ENCODE data around the gene CRTAP.
"Not testable (repeated sequence)": the region's sequence is repeated elsewhere in the genome, so short reads cannot be mapped to it uniquely, and the experiment has no call there.

Gene CRTAP

GRCh38 chr3:33131331-33132018, 17.7 kb downstream of the CRTAP start:
- TF ChIP-seq, protein P1, sequence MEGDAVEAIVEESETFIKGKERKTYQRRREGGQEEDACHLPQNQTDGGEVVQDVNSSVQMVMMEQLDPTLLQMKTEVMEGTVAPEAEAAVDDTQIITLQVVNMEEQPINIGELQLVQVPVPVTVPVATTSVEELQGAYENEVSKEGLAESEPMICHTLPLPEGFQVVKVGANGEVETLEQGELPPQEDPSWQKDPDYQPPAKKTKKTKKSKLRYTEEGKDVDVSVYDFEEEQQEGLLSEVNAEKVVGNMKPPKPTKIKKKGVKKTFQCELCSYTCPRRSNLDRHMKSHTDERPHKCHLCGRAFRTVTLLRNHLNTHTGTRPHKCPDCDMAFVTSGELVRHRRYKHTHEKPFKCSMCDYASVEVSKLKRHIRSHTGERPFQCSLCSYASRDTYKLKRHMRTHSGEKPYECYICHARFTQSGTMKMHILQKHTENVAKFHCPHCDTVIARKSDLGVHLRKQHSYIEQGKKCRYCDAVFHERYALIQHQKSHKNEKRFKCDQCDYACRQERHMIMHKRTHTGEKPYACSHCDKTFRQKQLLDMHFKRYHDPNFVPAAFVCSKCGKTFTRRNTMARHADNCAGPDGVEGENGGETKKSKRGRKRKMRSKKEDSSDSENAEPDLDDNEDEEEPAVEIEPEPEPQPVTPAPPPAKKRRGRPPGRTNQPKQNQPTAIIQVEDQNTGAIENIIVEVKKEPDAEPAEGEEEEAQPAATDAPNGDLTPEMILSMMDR (IDR thresholded peaks at IDR 0.05; ENCODE audit: borderline replicate concordance, control extremely low read depth, extremely low read depth, insufficient read depth, missing control alignments): peak; percentile 52
- DNase-seq (ENCODE audit: low spot score): peak; percentile 79
- in situ Hi-C loops (cut with MboI; ENCODE audit: low sequenced_read_pairs, unreplicated experiment): loop anchor here (5.0 kb wide), 1 partner anchor 241 kb away; no protein-coding TSS in a partner anchor

DNA sequence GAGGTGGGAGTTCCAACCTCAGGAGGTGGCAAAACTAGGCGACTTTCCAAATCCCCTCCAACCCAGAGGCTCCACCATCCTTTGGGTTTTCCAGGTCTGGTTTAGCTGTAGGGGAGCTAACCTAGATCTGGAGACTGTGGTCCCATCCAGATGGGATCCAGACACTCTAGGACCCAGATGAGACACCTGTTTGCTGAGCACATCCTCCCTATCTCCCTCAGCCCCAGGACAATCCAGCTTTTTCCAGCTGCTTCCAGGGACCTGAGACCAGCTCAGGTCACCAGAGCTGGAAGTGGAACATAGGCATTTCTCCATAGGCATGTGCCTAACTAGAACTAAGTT, 18.2 kb downstream of the CRTAP start:
- no peak for DNase-seq (ENCODE audit: low spot score)
- in situ Hi-C loops (cut with MboI; ENCODE audit: low sequenced_read_pairs, unreplicated experiment): loop anchor here (5.0 kb wide), 1 partner anchor 240 kb away; no protein-coding TSS in a partner anchor
- TF ChIP-seq, protein P1 (IDR thresholded peaks at IDR 0.05; ENCODE audit: borderline replicate concordance, control extremely low read depth, extremely low read depth, insufficient read depth, missing control alignments): no peak

GRCh38 chr3:33134026-33134625, 20.3 kb downstream of the CRTAP start:
- TF ChIP-seq, protein P1 (IDR thresholded peaks at IDR 0.05; ENCODE audit: borderline replicate concordance, control extremely low read depth, extremely low read depth, insufficient read depth, missing control alignments): no peak
- peak; percentile 38 for DNase-seq (ENCODE audit: low spot score)
- in situ Hi-C loops (cut with MboI; ENCODE audit: low sequenced_read_pairs, unreplicated experiment): loop anchor here (5.0 kb wide), 1 partner anchor 238 kb away; no protein-coding TSS in a partner anchor

- DNase-seq (ENCODE audit: low spot score): no peak
- in situ Hi-C loops (cut with MboI; ENCODE audit: low sequenced_read_pairs, unreplicated experiment): no loop called here
- TF ChIP-seq, protein P1 (IDR thresholded peaks at IDR 0.05; ENCODE audit: borderline replicate concordance, control extremely low read depth, extremely low read depth, insufficient read depth, missing control alignments): no peak
Measured at GRCh38 chr3:33137691-33138090, 23.9 kb downstream of the CRTAP start.

GRCh38 chr3:33139006-33139623, 25.3 kb downstream of the CRTAP start:
- DNase-seq (ENCODE audit: low spot score); in situ Hi-C loops (cut with MboI; ENCODE audit: low sequenced_read_pairs, unreplicated experiment): not testable (repeated sequence)

- TF ChIP-seq, protein P1 (IDR thresholded peaks at IDR 0.05; ENCODE audit: borderline replicate concordance, control extremely low read depth, extremely low read depth, insufficient read depth, missing control alignments): no peak
- in situ Hi-C loops (cut with MboI; ENCODE audit: low sequenced_read_pairs, unreplicated experiment): no loop called here
- DNase-seq (ENCODE audit: low spot score): no peak
Measured at GRCh38 chr3:33139996-33140395, 26.2 kb downstream of the CRTAP start.

GRCh38 chr3:33141006-33141405, 27.2 kb downstream of the CRTAP start:
- in situ Hi-C loops (cut with MboI; ENCODE audit: low sequenced_read_pairs, unreplicated experiment): no loop called here
- TF ChIP-seq, protein P1 (IDR thresholded peaks at IDR 0.05; ENCODE audit: borderline replicate concordance, control extremely low read depth, extremely low read depth, insufficient read depth, missing control alignments): no peak
- no peak for DNase-seq (ENCODE audit: low spot score)
